Measurements from ENCODE around the gene CNDP2.

The CNDP2 gene

DNA sequence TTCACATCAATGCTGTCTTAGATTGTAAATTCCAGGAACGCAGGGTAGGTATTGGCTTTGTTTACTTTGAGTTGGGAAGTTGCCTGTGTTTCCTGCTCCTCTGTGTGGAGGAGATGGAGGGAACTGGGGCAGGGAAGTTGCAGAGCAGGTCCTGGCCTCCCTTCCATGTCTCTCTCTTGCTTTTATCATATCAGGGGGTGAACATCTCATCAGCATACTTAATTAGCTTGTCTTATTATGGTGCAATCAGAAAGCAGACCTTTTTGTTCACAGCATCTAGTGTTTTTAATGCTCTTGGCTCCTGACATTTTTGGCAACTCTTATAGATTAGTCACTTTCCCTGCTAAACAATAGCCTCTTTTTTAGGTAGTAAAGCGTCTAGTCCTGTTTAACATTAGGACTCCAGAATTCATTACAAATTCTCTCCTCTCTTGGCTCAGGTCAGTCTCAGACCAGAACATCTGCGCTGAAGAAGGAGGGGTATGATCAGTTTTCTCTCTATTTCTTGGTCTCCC, 27.6 kb upstream of the CNDP2 start:
- Histone ChIP-seq H3K27ac (no peak overlapping the region), H3K4me2 (ENCODE audit: low read length) (no peak overlapping the region), H3K9ac (no peak overlapping the region), H3K4me3 (ENCODE audit: low read depth, low read length) (no peak overlapping the region), H3K27me3 (ENCODE audit: control insufficient read depth, insufficient read depth, low read length) (no peaks in the 10 kb centered on the region), H3K36me3 (ENCODE audit: control insufficient read depth, insufficient read depth, low read length) (no peaks in the 10 kb centered on the region), H3K9me3 (ENCODE audit: control insufficient read depth, low read length) (no peaks in the 10 kb centered on the region), H2AFZ (no peak overlapping the region), H3K4me1 (no peaks in the 10 kb centered on the region), H3K79me2 (no peaks in the 10 kb centered on the region)
- TF ChIP-seq, protein P1, sequence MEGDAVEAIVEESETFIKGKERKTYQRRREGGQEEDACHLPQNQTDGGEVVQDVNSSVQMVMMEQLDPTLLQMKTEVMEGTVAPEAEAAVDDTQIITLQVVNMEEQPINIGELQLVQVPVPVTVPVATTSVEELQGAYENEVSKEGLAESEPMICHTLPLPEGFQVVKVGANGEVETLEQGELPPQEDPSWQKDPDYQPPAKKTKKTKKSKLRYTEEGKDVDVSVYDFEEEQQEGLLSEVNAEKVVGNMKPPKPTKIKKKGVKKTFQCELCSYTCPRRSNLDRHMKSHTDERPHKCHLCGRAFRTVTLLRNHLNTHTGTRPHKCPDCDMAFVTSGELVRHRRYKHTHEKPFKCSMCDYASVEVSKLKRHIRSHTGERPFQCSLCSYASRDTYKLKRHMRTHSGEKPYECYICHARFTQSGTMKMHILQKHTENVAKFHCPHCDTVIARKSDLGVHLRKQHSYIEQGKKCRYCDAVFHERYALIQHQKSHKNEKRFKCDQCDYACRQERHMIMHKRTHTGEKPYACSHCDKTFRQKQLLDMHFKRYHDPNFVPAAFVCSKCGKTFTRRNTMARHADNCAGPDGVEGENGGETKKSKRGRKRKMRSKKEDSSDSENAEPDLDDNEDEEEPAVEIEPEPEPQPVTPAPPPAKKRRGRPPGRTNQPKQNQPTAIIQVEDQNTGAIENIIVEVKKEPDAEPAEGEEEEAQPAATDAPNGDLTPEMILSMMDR (IDR thresholded peaks at IDR 0.05), result no peak

DNA sequence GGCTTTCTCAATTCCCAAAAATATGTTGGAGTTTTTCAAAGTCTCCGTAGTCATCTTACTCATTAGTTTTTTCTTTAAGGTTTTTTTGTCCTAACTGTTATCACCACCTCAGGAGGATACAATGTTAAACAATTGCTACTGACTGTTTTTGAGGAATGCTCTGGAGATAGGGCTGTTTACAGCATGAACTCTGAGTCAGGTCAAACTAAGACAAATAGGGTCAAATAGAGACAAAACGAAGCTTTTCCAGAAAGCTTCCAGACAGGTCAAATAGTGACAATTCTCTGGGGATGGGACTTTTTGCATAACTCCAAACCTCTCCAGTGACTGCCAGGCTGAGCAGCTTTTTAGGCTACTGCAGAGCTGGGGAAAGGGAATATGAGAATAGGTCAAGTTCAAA, 23.9 kb upstream of the CNDP2 start:
- no peak overlapping the region for H3K4me2 ChIP-seq (ENCODE audit: low read length)

DNA sequence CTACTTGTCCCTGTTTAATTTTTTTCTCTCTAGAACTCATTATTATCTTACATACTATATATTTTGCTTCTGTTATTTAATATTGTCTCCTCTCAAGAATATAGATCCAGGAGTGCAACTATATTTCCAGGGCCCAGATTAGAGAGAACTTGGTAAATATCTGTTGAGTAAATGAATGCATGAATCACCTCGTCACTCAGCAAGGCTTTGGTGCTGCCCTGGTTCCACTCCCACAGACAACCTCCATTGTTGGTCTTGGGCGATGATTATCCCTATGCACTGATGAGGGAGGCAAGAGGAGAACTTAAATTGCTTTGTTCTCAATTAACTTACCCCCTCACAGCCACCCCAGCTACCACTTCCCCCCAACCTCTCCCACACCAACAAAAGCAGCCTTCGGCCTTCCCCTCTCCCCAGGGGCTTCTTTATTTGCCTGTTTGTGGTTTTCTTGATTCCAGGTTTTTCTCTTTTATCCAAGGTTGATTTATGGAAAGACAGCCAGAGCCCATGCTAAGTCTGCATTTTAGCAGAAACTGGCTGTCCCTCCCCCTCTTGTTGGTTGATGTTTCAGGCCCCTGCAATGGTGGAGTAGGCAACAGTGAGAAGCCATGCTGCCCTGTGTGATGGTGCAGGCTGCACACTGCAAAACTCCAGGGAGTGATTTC, 22.1 kb upstream of the CNDP2 start:
- H3K27ac ChIP-seq, result no peak overlapping the region
- no peaks in the 10 kb centered on the region for H3K9me3 ChIP-seq (ENCODE audit: control insufficient read depth, low read length)
- H3K27me3 ChIP-seq (ENCODE audit: control insufficient read depth, insufficient read depth, low read length), result no peaks in the 10 kb centered on the region
- no peak overlapping the region for H3K4me3 ChIP-seq (ENCODE audit: low read depth, low read length)
- no peak overlapping the region for H2AFZ ChIP-seq
- H3K79me2 ChIP-seq, result no peaks in the 10 kb centered on the region
- TF ChIP-seq, protein P1 (IDR thresholded peaks at IDR 0.05), result no peak
- H3K9ac ChIP-seq, result no peak overlapping the region
- no peak overlapping the region for H3K4me2 ChIP-seq (ENCODE audit: low read length)
- H3K4me1 ChIP-seq, result no peaks in the 10 kb centered on the region
- no peaks in the 10 kb centered on the region for H3K36me3 ChIP-seq (ENCODE audit: control insufficient read depth, insufficient read depth, low read length)

More for the DNA sequence above, 23.9 kb upstream of the CNDP2 start:
- H3K4me3 ChIP-seq (ENCODE audit: low read depth, low read length), result no peak overlapping the region
- H3K9me3 ChIP-seq (ENCODE audit: control insufficient read depth, low read length), result no peaks in the 10 kb centered on the region
- H3K9ac ChIP-seq, result no peak overlapping the region
- no peaks in the 10 kb centered on the region for H3K27me3 ChIP-seq (ENCODE audit: control insufficient read depth, insufficient read depth, low read length)
- TF ChIP-seq, protein P1 (IDR thresholded peaks at IDR 0.05), result no peak
- H2AFZ ChIP-seq, result no peak overlapping the region
- H3K4me1 ChIP-seq, result no peaks in the 10 kb centered on the region
- no peaks in the 10 kb centered on the region for H3K79me2 ChIP-seq
- no peaks in the 10 kb centered on the region for H3K36me3 ChIP-seq (ENCODE audit: control insufficient read depth, insufficient read depth, low read length)
- H3K27ac ChIP-seq, result no peak overlapping the region

GRCh38 chr18:74476140-74476539, 20.0 kb upstream of the CNDP2 start:
- TF ChIP-seq, protein P1 (IDR thresholded peaks at IDR 0.05), result peak; percentile 30
- Histone ChIP-seq H3K79me2 (no peaks in the 10 kb centered on the region), H3K4me2 (ENCODE audit: low read length) (no peak overlapping the region), H3K4me1 (no peaks in the 10 kb centered on the region), H3K27me3 (ENCODE audit: control insufficient read depth, insufficient read depth, low read length) (no peaks in the 10 kb centered on the region), H2AFZ (no peak overlapping the region), H3K36me3 (ENCODE audit: control insufficient read depth, insufficient read depth, low read length) (no peaks in the 10 kb centered on the region), H3K4me3 (ENCODE audit: low read depth, low read length) (no peak overlapping the region), H3K9me3 (ENCODE audit: control insufficient read depth, low read length) (no peaks in the 10 kb centered on the region), H3K9ac (no peak overlapping the region), H3K27ac (no peak overlapping the region)

GRCh38 chr18:74477771-74478170, 18.4 kb upstream of the CNDP2 start:
- Histone ChIP-seq H3K27ac (no peak overlapping the region), H3K27me3 (ENCODE audit: control insufficient read depth, insufficient read depth, low read length) (no peaks in the 10 kb centered on the region), H3K79me2 (no peaks in the 10 kb centered on the region), H3K9ac (no peak overlapping the region), H3K36me3 (ENCODE audit: control insufficient read depth, insufficient read depth, low read length) (no peaks in the 10 kb centered on the region), H2AFZ (no peak overlapping the region), H3K4me1 (no peaks in the 10 kb centered on the region), H3K4me2 (ENCODE audit: low read length) (no peak overlapping the region), H3K9me3 (ENCODE audit: control insufficient read depth, low read length) (no peaks in the 10 kb centered on the region), H3K4me3 (ENCODE audit: low read depth, low read length) (no peak overlapping the region)
- TF ChIP-seq, protein P1 (IDR thresholded peaks at IDR 0.05), result no peak

Data from parathyroid adenoma (tissue), 2 donors.